GM19324 (cell line): Measurements from ENCODE around the gene MICAL1.

Source experiments
- ATAC-seq: cut with Tn5 transposase; IDR thresholded peaks from one replicate; pipeline ENCODE4 v1.9.1; 2021; ENCODE audit warnings: mild to moderate bottlenecking, moderate library complexity; ENCODE audit not compliant: unreplicated experiment, low FRiP score

MICAL1 gene

DNA sequence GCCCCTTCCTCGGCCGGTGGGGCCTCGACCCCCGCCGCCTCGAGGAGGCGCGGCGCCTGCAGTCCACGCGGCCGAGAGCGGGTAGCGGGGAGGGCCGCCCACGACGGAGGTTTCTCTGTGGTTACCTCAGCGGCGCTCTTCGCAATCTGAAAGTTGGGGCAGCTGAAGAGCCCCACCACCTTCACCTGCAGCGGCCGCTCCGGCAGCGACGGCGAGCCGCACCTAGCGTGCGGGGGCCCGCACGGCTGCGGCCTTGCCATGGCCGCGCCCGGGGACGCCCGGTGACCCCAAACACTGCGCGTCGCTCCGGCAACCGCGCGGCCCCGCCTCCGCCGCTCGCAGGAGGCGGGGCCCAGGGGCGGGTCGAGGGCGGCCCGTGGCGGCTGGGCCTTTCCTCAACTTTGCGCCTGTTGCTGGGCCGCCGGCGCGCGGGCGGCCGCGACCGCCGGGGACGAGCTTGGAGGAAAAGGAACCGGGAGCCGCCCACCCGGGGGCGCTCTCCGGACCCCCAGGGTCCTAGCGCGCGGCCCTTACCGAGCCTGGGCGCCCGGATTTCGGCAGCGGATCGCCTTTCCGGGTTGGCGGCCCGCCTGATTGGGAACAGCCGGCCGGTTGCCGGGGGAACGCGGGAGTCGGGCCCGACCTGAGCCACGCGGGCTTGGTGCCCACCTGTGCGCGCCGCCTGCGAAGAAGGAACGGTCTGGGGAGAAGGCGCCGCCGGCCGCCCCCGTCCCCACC, 15.1 kb downstream of the MICAL1 start, which contains the start of the genes PPIL6 and SMPD2:
TSS of gene PPIL6 (minus strand) at position 298 of the 738 bp plus-strand sequence. CDS start at position 260, 38 bp downstream.
TSS of gene SMPD2 (plus strand) at position 394 of the 738 bp plus-strand sequence. CDS start 398 bp downstream, outside the sequence.
- ATAC-seq = peak; percentile 91

DNA sequence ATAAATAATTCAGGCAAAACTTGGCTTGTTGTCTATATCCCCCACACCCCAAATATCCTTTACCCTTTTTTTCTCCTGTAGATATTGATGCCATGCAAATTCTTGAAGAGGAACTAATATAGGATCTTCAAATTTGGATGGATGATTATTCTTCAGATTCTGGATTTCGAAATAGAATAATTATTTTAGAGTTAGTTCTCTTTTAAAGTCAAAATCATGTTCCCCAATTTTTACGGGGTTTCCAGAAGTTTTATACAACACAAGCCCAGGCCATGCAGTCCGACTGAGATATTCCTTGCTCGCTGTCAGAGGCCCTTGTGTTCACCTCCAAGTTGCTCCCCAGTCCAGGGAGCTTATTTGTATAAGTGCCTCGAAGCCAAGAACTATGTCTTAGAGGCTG, 19.5 kb downstream of the MICAL1 start:
- ATAC-seq = no peak

DNA sequence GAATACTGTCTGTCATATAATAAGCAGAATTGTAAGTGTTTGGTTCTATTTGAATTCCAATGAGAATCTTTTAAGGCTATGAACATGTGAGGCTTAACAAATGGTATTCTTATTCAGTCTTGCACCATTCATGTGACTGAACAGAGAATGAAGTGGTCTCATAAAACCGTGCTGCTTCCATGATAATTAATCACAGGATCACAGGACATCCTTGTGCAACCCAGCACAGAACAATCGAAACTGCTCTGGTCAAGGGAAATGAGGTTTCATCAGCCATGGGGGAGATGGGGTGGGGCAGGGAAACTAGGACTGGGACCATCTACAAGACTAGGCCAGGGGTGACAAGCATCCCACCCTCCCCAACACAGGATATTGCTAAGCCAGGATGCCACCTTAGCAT, 21.1 kb downstream of the MICAL1 start:
- no peak for ATAC-seq

DNA sequence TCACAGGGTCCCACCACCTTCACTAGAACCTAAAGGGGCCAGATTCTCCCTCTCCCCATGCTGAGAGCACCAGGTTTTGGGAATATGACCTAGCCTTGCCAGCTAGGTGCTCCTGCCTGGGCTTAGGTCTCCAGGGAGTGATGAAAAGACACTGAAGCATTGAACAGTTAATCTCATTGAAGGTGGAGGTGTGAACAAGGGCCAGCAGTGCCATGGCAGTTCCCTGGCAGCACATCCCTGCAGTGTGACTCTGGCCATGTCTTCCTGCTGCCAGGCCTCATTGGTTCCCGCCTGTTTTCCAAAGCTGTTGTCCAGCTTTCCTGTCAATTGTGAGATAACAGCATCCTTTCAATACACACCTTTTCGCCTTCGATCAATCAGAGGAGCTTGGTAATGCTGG, 26.1 kb downstream of the MICAL1 start:
- no peak for ATAC-seq

DNA sequence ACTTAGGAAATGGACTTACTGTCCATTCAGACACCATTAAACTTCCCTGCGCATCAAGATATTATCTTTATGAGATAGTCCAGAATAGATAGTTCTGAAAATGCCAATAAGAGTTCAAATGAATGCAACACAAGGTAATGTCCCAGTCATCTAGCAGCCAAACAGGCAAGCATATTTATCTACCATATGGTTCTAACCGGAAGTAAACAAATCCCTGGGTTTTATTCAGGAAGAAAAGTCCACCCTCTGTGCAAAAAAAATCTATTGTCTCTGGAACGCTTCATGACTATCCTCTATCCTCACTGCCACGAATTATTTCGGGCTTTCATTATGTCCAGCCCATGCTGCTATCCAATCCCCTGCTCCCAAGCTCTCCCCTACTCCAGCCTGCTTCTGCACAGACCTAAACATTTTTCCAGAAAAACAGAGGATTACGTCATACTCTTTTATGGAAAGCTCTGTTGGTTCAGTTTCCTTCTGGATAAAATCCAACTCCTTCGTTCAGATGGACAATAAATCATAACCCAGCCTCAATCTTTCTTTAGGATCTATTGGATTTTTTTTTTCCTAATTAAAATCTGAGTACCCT, 26.6 kb downstream of the MICAL1 start:
- ATAC-seq = no peak

DNA sequence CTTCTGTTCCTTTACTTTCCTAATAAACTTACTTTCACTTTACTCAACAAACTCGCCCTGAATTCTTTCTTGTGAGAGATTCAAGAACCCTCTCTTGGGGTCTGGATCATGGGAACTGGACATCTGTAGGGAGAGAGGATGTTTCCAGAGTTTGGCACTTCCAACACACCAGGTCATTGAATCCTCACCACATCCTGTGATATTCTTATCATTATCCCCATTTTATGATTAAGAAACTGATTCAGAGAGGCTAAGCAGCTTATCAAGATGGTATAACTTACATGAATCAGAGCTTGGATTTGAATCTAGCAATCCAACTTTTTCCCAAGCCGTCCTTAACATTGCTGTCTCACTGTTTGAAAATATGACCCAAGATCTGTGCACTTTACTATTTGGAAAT, 30.6 kb downstream of the MICAL1 start:
- ATAC-seq = no peak

DNA sequence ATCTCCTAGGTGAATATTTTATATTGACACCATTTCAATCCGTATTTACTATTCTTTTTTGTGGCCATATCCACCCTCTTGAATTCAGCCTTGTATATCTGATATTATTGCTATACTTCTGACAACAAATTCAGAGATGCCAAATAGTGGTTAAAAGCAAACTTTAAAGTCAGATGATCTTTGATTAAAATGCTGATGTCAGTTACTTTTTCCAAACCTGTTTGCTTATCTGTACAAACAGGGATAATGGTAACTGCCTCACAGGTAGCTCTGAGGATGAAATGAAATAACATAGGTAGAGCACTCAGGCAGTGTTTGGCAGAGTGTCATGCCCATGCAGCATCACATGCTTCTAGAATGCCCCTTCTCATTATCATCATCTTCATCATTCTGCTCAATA, 34.4 kb downstream of the MICAL1 start:
- ATAC-seq = no peak

DNA sequence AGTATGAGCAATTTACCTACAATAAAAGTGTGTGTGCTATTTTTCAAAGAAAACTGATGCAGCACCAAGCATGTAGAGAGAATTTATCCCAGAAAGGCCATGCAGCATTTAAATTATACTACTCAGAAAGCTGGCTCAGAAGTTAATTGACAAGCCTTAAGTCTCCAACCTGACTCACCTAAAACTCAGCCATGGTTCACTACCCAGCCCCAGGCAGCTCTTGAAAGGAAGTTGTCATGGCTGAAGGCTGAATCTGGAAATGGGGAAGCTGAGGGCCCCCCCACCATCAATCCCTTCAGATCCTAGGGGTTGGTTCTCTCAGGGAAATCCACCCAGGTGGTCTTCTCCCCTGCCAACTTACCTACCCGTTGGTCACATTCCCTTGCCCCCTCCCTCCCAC, 34.8 kb downstream of the MICAL1 start:
- no peak for ATAC-seq

DNA sequence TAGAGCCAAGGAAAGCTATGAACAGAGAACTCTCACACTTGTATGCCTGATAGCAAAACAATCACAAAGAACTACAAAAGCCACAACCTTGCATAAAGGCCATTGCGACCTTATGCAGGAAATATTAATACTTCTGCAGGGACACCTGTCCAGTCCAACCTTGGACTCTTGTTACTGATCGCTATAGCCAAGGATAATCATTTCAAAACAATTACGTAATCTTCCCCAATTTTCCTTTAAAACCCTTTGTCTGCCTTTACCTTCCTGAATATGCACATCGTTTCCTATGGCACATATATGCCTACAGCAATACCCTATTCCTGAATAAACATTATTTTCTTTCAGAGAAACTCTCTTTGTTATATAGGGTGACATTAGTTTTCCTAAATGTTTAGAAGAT, 37.9 kb downstream of the MICAL1 start:
- ATAC-seq = no peak

DNA sequence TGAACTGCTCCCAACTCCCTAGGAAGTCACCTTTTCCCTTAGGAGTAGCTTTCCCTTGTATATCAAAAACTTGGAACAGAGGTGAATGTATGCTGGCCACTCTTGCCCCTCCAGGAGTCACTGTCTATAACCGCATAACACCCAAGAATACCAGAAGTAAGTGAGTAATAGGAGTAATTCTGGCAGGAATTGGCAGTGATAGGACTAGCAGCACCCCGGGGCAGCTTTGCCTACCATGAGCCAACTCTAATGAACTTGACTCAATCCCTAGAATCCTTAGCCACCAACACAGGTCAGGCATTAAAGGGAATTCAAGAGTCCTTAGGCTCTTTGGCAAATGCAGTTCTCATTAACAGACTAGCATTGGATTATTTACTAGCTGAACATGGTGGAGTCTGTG, 44.5 kb downstream of the MICAL1 start:
- no peak for ATAC-seq

DNA sequence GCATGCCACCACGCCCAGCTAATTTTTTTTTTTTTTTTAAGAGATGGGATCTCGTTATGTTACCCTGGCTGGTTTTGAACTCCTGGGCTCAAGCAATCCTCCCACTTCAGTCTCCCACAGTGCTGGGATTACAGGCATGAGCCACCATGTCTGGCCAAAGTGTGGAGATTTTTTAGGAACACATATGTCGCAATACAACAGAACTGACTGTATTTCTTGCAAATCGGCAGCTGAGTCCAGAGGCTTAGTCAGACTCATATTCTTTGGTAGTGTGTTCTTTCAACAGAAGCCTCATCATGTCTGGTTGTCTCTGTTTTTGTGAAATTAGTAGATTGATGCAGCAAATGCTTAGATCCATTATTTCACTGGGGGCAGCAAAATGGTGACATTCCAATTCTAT, 49.4 kb downstream of the MICAL1 start:
- no peak for ATAC-seq

DNA sequence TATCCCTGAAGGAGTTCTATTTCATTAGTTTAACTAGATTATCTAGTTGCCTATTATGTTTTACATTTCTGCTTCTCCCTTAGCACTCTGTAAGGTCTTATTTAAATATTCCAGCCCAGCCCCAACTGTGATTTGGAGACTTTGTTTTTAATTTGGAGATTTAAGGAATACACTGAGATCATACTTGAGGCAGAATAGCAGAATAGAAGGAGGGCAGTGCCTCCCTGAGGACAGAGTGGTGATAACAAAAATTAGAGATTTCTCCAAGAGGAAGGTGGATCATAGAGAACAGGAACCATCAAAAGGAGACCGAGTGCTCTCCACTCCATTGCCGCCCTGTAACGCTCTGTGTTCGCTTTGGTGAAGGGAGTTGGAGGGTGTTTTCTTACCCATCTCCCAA, 58.6 kb downstream of the MICAL1 start:
- no peak for ATAC-seq

DNA sequence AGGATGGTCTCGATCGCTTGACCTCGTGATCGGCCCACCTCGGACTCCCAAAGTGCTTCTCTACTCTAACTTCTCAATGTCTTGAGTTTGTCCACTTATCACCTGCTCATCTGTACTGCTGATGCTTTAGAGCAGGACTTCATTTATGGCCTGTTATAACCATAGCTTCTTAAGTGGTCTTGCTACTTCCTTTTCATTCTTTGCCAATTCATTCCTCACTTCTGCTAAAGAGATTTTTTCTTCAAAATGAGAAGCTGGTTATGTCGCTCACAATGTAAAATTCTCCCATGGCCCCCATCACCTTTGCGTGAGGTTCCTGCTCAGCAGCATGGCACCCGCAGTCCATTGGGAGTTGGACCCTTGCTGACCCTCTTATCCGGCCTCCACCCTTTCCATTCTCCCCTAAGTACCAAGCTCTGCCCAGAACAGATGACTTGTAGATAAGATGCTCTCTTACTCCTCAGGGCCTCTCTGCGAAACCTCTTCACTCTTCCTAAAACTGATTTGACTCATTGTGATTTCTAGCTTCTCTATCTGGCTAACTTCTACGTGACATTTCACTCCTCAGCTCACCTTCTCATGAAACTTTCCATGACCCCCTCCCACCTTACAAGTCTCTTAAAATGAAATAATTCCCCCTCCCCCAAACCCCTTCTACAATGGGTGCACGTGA, 59.4 kb downstream of the MICAL1 start:
- ATAC-seq = no peak
